ENCODE data around the gene TTLL5. TPM values are rescaled to one million over a fixed set of nuclear protein-coding genes. Genes with fewer than 3 reads are reported as not detected.
A peak's percentile ranks its signal among the peaks of the same experiment; 100 is the strongest.

The TTLL5 gene
- total and polyA plus RNA-seq, 2 of the 13 experiments (the other 11 are each of a cell fraction or from before 2014, with no cell fraction given): 11.8 to 18.8 TPM

DNA sequence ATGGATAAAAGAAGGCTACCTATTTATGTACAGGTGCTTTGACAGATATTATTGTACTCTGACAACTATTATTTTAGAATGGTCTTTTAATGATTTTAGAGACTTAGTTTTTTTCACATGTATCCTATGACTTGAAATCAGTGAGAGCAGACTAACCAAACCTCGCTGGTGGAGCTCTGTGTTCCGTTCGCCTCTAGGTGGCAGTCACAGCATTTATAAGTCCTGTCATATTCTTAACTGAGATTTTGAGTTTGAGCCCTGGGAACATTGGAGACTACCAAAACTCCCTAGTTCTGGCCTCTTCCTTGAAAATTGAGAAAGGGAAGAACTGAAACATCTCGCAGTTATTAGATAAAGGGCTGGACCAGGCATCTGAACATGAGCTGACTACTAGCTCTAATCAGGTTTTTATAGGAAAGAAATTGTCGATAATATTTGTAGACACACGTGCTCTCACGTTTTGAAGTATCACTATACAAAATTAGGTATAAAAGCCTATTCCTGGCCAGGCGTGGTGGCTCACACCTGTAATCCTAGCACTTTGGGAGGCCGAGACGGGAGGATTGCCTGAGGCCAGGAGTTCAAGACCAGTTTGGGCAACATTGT lies 48.3 kb downstream of the TTLL5 start:
- Histone ChIP-seq H3K27me3 (ENCODE audit: control insufficient read depth in 1 of 2, insufficient read depth in 2 of 2, low read length in 2 of 2) (no peaks in the 10 kb centered on the region), H3K79me2 (ENCODE audit: insufficient read depth, low read length) (no peaks in the 10 kb centered on the region), H2AFZ (ENCODE audit: low read length) (no peak overlapping the region), H3K27ac (ENCODE audit: extremely low read length, insufficient read depth, low read length) (no peak overlapping the region), H3K9me3 (ENCODE audit: low read length) (no peaks in the 10 kb centered on the region), H3K4me3 (replicated peaks in 1 of 3; ENCODE audit: insufficient read depth in 1 of 3, low read depth in 2 of 3, low read length in 3 of 3) (no peak overlapping the region), H3K9ac (ENCODE audit: insufficient read depth, low read depth, low read length) (no peak overlapping the region), H3K36me3 (replicated peaks in 1 of 2; ENCODE audit: control insufficient read depth in 1 of 2, insufficient read depth in 2 of 2, low read length in 2 of 2) (peaks cover 0 to 12% of the 10 kb centered on the region in 2 experiments; a peak in 3 of 5 replicates), H3K4me2 (ENCODE audit: low read depth, low read length) (no peak overlapping the region), H3K4me1 (ENCODE audit: insufficient read depth, low read length) (peaks cover 25% of the 10 kb centered on the region), H4K20me1 (ENCODE audit: insufficient read depth, low read length) (no peaks in the 10 kb centered on the region)
- ChIA-PET POLR2A (no interaction called here), CTCF (ENCODE audit: low intra/inter-chr PET ratio, low total read pairs) (interaction anchor here (1.3 to 1.7 kb wide), 4 partner anchors 85 to 273 kb away, joined by 3 to 9 read pairs (median 4); partner anchors contain the start of gene TGFB3)
- peak; percentile 67 for DNase-seq (ENCODE audit: low spot score)
- intact Hi-C loops (cut with micrococcal nuclease; ENCODE audit: unreplicated experiment) (no loop called here), in situ Hi-C loops (cut with HindIII; ENCODE audit: extremely low pct_ligation_motif_present, low pct_unique_long_range_greater_than_20kb) (loop anchor here (25.0 kb wide), 1 partner anchor 678 kb away; the partner anchor contains the start of gene ESRRB)
- ATAC-seq: peak; percentile 47
- 57% methylated on average over 10 of the region's 10 CpGs for WGBS (ENCODE audit: low lambda C conversion rate)
- TF ChIP-seq, protein P1, sequence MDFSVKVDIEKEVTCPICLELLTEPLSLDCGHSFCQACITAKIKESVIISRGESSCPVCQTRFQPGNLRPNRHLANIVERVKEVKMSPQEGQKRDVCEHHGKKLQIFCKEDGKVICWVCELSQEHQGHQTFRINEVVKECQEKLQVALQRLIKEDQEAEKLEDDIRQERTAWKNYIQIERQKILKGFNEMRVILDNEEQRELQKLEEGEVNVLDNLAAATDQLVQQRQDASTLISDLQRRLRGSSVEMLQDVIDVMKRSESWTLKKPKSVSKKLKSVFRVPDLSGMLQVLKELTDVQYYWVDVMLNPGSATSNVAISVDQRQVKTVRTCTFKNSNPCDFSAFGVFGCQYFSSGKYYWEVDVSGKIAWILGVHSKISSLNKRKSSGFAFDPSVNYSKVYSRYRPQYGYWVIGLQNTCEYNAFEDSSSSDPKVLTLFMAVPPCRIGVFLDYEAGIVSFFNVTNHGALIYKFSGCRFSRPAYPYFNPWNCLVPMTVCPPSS (IDR thresholded peaks at IDR 0.05): no peak
- TF ChIP-seq ZFX (CRISPR knock-in tag; IDR thresholded peaks at IDR 0.05; ENCODE audit: low read depth) (no peak), PRDM4 (CRISPR knock-in tag; IDR thresholded peaks at IDR 0.05; ENCODE audit: borderline replicate concordance) (no peak), TCF12 (IDR thresholded peaks at IDR 0.05) (no peak), TCF12 (CRISPR knock-in tag; IDR thresholded peaks at IDR 0.05) (no peak), ZNF354B (CRISPR knock-in tag; IDR thresholded peaks at IDR 0.05) (no peak), STAG1 (CRISPR knock-in tag; IDR thresholded peaks at IDR 0.05) (peak; percentile 77), ZNF431 (CRISPR knock-in tag; IDR thresholded peaks at IDR 0.05; ENCODE audit: borderline replicate concordance, low read depth) (no peak), MTF2 (CRISPR knock-in tag; IDR thresholded peaks at IDR 0.05; ENCODE audit: borderline replicate concordance) (no peak), PLRG1 (conservative IDR thresholded peaks at IDR 0.05) (no peak), ATF5 (CRISPR knock-in tag; IDR thresholded peaks at IDR 0.05; ENCODE audit: low read depth) (no peak), RAD21 (CRISPR knock-in tag; IDR thresholded peaks at IDR 0.05) (peak; percentile 49; the same call in 1 of the 2 replicates), SMC3 (IDR thresholded peaks at IDR 0.05; ENCODE audit: low read length) (peak; percentile 60), ZNF383 (CRISPR knock-in tag; IDR thresholded peaks at IDR 0.05; ENCODE audit: borderline replicate concordance) (no peak), ZNF225 (CRISPR knock-in tag; IDR thresholded peaks at IDR 0.05) (no peak), FOXA3 (CRISPR knock-in tag; IDR thresholded peaks at IDR 0.05) (no peak)
- TF ChIP-seq, protein P2, sequence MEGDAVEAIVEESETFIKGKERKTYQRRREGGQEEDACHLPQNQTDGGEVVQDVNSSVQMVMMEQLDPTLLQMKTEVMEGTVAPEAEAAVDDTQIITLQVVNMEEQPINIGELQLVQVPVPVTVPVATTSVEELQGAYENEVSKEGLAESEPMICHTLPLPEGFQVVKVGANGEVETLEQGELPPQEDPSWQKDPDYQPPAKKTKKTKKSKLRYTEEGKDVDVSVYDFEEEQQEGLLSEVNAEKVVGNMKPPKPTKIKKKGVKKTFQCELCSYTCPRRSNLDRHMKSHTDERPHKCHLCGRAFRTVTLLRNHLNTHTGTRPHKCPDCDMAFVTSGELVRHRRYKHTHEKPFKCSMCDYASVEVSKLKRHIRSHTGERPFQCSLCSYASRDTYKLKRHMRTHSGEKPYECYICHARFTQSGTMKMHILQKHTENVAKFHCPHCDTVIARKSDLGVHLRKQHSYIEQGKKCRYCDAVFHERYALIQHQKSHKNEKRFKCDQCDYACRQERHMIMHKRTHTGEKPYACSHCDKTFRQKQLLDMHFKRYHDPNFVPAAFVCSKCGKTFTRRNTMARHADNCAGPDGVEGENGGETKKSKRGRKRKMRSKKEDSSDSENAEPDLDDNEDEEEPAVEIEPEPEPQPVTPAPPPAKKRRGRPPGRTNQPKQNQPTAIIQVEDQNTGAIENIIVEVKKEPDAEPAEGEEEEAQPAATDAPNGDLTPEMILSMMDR (CRISPR knock-in tag; IDR thresholded peaks at IDR 0.05): peak; percentile 78
- TF ChIP-seq, protein P3, sequence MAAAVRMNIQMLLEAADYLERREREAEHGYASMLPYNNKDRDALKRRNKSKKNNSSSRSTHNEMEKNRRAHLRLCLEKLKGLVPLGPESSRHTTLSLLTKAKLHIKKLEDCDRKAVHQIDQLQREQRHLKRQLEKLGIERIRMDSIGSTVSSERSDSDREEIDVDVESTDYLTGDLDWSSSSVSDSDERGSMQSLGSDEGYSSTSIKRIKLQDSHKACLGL (CRISPR knock-in tag; IDR thresholded peaks at IDR 0.05): no peak
- FAIRE-seq: peak; percentile 85
- no TSS peak for BruUV-seq (replicated peaks)
